GM12873 (cell line): ENCODE data around the gene ZNF319.

Experiments used
- TF ChIP-seq, protein P1 (sequence below): IDR thresholded peaks from 2 replicates; pipeline ENCODE4 v1.5.1; 2012; ENCODE audit warnings: low read depth, mild to moderate bottlenecking, moderate library complexity, low read length, control low read depth; ENCODE audit not compliant: insufficient read depth; ENCODE audit errors: missing control alignments

ZNF319 gene

GRCh38 chr16:58016840-58017446, 16.5 kb upstream of the ZNF319 start:
- TF ChIP-seq, protein P1, sequence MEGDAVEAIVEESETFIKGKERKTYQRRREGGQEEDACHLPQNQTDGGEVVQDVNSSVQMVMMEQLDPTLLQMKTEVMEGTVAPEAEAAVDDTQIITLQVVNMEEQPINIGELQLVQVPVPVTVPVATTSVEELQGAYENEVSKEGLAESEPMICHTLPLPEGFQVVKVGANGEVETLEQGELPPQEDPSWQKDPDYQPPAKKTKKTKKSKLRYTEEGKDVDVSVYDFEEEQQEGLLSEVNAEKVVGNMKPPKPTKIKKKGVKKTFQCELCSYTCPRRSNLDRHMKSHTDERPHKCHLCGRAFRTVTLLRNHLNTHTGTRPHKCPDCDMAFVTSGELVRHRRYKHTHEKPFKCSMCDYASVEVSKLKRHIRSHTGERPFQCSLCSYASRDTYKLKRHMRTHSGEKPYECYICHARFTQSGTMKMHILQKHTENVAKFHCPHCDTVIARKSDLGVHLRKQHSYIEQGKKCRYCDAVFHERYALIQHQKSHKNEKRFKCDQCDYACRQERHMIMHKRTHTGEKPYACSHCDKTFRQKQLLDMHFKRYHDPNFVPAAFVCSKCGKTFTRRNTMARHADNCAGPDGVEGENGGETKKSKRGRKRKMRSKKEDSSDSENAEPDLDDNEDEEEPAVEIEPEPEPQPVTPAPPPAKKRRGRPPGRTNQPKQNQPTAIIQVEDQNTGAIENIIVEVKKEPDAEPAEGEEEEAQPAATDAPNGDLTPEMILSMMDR: no peak

- TF ChIP-seq, protein P1: no peak
These were observed 12.9 kb upstream of the ZNF319 start for GRCh38 chr16:58013201-58013956.

DNA sequence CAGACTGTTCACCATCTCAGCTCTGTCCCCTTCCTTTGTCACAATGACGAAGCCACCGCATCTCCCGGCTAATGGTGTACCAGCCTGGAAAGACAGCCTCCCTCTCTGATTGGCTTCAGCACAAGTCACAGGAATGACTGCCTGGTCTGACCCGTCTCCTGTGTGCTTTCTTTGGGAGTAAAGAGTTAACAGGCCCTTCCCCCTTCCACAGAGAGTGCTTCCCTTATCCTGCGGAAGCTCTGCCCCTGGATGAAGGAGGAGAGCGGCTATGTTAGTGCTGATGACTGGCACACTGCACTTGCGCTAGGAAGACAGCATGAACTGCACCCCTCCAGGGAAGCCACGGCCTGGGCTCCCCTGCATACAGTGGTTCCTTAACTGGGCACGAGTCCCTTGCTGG, 12.0 kb upstream of the ZNF319 start:
- TF ChIP-seq, protein P1: no peak

- TF ChIP-seq, protein P1: no peak
These were observed 11.2 kb upstream of the ZNF319 start for GRCh38 chr16:58011652-58012051.

- TF ChIP-seq, protein P1: no peak
These were observed 10.4 kb upstream of the ZNF319 start for GRCh38 chr16:58010886-58011285.

DNA sequence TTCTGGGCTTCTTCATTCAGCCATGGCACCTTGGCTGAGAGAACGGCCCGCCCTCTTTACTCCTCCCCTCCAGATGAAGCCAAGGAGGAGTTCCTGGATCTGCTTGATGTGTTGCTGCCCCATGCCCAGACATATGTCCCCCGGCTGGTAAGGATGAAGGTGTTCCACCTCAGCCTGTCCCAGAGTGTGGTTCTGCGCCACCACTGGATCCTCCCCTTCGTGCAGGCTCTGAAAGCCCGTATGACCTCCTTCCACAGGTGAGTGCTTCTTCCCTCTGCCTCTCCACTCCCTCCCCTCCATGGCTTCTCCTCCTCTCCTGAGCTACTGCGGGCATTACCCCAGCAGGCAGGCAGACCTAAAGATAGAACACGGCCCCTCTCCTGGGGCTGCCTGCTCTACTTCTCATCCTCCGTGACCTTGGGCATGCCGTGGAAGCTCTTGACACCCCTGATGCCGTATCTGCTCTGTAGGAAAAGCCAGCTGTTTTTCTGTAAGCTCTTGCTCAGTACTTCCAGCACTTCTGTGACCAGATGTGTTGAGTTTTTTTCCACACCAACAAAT, 9.5 kb upstream of the ZNF319 start:
- TF ChIP-seq, protein P1: no peak

- TF ChIP-seq, protein P1: no peak
These were observed 2.5 kb upstream of the ZNF319 start for GRCh38 chr16:58002936-58003335.
